Superior temporal gyrus (tissue), 1 donor: ENCODE data around the gene ZNF200.
"Not testable (repeated sequence)": the region's sequence is repeated elsewhere in the genome, so short reads cannot be mapped to it uniquely, and the experiment has no call there.

Experiments used
- DNase-seq: peaks from one replicate; pipeline ENCODE4 v3.0.0-alpha.2; 2016; ENCODE audit errors: extremely low spot score

The ZNF200 gene

GRCh38 chr16:3202903-3203539 lies 31.9 kb downstream of the ZNF200 start:
- no peak for DNase-seq

GRCh38 chr16:3198334-3199072 lies 36.5 kb downstream of the ZNF200 start:
- no peak for DNase-seq

GRCh38 chr16:3197694-3198333 lies 37.1 kb downstream of the ZNF200 start:
- DNase-seq: not testable (repeated sequence)

- no peak for DNase-seq
These were observed 39.0 kb downstream of the ZNF200 start for GRCh38 chr16:3195975-3196374.

- DNase-seq: no peak
These were observed 40.2 kb downstream of the ZNF200 start for GRCh38 chr16:3194792-3195191.

- DNase-seq: no peak
These were observed 41.4 kb downstream of the ZNF200 start for GRCh38 chr16:3193221-3194212.

- DNase-seq: no peak
These were observed 42.4 kb downstream of the ZNF200 start for GRCh38 chr16:3192476-3193019.

- no peak for DNase-seq
These were observed 44.0 kb downstream of the ZNF200 start for GRCh38 chr16:3190949-3191353.

GRCh38 chr16:3189869-3190268 lies 45.1 kb downstream of the ZNF200 start:
- DNase-seq: no peak

- no peak for DNase-seq
These were observed 45.8 kb downstream of the ZNF200 start for GRCh38 chr16:3188925-3189825.

- no peak for DNase-seq
These were observed 46.4 kb downstream of the ZNF200 start for GRCh38 chr16:3188675-3188924.

GRCh38 chr16:3187798-3188674 lies 46.9 kb downstream of the ZNF200 start, which contains the start of gene OR1F1:
OR1F1 (plus strand) TSS chr16:3188204.
- DNase-seq: no peak

- no peak for DNase-seq
These were observed 47.8 kb downstream of the ZNF200 start for GRCh38 chr16:3186946-3187690.

- DNase-seq: no peak
These were observed 51.4 kb downstream of the ZNF200 start for GRCh38 chr16:3183445-3184139.

- DNase-seq: no peak
These were observed 52.1 kb downstream of the ZNF200 start for GRCh38 chr16:3182608-3183444.

- DNase-seq: not testable (repeated sequence)
These were observed 52.7 kb downstream of the ZNF200 start for GRCh38 chr16:3182293-3182607.

- DNase-seq: no peak
These were observed 54.5 kb downstream of the ZNF200 start for GRCh38 chr16:3180445-3180878.
